T-helper 2 cell (primary cell): ENCODE data around the gene ZDHHC5.

Source experiments
- DNase-seq, 5 experiments: peaks; one replicate each; pipeline versions ENCODE4 v3.0.0 to v3.0.0-alpha.2; 2012 to 2022

ZDHHC5 gene

GRCh38 chr11:57644748-57645688 lies 22.9 kb upstream of the ZDHHC5 start:
- peak; percentile 55 to 79 (median 75) for DNase-seq

- no peak for DNase-seq
Observed at GRCh38 chr11:57645689-57646085, 22.2 kb upstream of the ZDHHC5 start.

GRCh38 chr11:57646194-57646798 lies 21.6 kb upstream of the ZDHHC5 start:
- no peak for DNase-seq

- DNase-seq: no peak
Observed at GRCh38 chr11:57646799-57647303, 21.1 kb upstream of the ZDHHC5 start.

GRCh38 chr11:57647372-57647771 lies 20.5 kb upstream of the ZDHHC5 start:
- DNase-seq: no peak

- no peak for DNase-seq
Observed at GRCh38 chr11:57647960-57648800, 19.7 kb upstream of the ZDHHC5 start.

GRCh38 chr11:57648801-57649735 lies 18.8 kb upstream of the ZDHHC5 start:
- peak in 1 of 5 experiments; percentile 27 for DNase-seq

- peak; percentile 25 to 88 (median 62) for DNase-seq
Observed at GRCh38 chr11:57649826-57650738, 17.8 kb upstream of the ZDHHC5 start, which contains the start of gene YPEL4. TSS of gene YPEL4 (minus strand) at chr11:57649912. CDS start at chr11:57647107, 2,805 bp downstream.

GRCh38 chr11:57650739-57651090 lies 17.2 kb upstream of the ZDHHC5 start:
- DNase-seq: no peak

GRCh38 chr11:57651408-57651807 lies 16.5 kb upstream of the ZDHHC5 start:
- no peak for DNase-seq

GRCh38 chr11:57652230-57652629 lies 15.7 kb upstream of the ZDHHC5 start:
- DNase-seq: peak in 2 of 5 experiments; percentile 57 to 69

GRCh38 chr11:57652662-57653061 lies 15.3 kb upstream of the ZDHHC5 start:
- DNase-seq: no peak

- DNase-seq: no peak
Observed at GRCh38 chr11:57653163-57653562, 14.8 kb upstream of the ZDHHC5 start.

- no peak for DNase-seq
Observed at GRCh38 chr11:57656885-57657193, 11.1 kb upstream of the ZDHHC5 start.

GRCh38 chr11:57657194-57658022 lies 10.5 kb upstream of the ZDHHC5 start, which contains the start of gene CLP1:
TSS of gene CLP1 (plus strand) at chr11:57657762. CDS start at chr11:57659477, 1,715 bp downstream.
- DNase-seq: peak; percentile 93 to 99 (median 98)

- peak in 1 of 5 experiments; percentile 32 for DNase-seq
Observed at GRCh38 chr11:57658023-57658361, 9.9 kb upstream of the ZDHHC5 start.

- DNase-seq: no peak
Observed at GRCh38 chr11:57659669-57660068, 8.2 kb upstream of the ZDHHC5 start.

- DNase-seq: no peak
Observed at GRCh38 chr11:57662893-57663292, 5.0 kb upstream of the ZDHHC5 start.

- DNase-seq: no peak
Observed at GRCh38 chr11:57663975-57664374, 3.9 kb upstream of the ZDHHC5 start.
